ENCODE data around the gene CEBPA.

DNA sequence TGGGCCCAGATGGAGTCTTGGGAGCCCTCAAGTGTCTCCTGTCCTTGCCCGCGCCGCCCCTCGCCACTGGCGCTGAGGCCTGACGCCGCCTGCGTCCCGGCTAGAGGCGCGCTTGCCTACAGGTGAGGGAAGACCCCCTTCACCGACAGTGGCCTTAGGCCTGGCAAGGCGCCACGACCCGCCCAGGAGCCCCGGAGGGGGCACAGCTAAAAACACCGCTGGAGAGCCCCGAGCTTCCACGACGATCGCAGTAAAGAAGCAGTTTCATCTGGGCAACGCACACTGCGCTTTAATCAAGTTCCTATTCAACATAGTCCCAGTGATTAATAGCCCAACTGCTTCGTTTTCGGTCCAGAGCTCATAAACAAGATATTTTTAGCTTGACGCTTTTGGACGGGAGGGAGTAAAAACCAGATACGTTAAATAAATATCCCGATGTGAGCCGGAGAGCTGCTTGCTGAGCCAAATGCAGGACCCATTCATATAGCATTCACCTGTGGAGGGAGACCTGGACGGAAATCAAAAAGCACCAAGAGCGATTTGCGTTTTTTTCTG lies 1.5 kb upstream of the CEBPA start:
- TF ChIP-seq, protein P1, sequence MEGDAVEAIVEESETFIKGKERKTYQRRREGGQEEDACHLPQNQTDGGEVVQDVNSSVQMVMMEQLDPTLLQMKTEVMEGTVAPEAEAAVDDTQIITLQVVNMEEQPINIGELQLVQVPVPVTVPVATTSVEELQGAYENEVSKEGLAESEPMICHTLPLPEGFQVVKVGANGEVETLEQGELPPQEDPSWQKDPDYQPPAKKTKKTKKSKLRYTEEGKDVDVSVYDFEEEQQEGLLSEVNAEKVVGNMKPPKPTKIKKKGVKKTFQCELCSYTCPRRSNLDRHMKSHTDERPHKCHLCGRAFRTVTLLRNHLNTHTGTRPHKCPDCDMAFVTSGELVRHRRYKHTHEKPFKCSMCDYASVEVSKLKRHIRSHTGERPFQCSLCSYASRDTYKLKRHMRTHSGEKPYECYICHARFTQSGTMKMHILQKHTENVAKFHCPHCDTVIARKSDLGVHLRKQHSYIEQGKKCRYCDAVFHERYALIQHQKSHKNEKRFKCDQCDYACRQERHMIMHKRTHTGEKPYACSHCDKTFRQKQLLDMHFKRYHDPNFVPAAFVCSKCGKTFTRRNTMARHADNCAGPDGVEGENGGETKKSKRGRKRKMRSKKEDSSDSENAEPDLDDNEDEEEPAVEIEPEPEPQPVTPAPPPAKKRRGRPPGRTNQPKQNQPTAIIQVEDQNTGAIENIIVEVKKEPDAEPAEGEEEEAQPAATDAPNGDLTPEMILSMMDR (conservative IDR thresholded peaks at IDR 0.05), result no peak
- no peak for TF ChIP-seq ZFX (IDR thresholded peaks at IDR 0.05)

All from C4-2B (cell line).